Measurements from ENCODE around the gene NPTN. TPM values are rescaled to one million over a fixed set of nuclear protein-coding genes. Genes with fewer than 3 reads are reported as not detected.

Gene NPTN
- total and polyA plus RNA-seq, 12 donors: 89.9 to 212 (median 186) TPM

DNA sequence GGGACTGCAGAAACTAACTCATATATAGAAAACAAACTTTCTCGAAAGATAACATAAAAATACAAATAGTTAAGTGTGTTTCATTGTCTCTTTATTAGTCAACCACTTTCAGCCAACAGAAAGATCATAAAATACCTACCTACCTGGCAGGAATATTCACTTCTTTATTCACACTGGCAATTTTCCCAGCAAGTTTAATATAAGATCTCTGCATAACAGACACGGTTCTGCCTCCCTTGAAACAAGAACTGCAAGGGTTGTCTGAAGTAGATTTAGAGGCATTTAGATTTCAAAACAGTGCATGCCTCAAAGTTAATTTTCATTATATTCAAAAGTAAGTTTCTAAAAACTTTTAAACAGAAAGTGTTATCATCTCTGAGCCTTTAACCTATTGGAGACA, 7.1 kb downstream of the NPTN start:
- Histone ChIP-seq H3K4me1 (peaks cover 11 to 99% (median 88%) of the 10 kb centered on the region in 9 donors), H3K36me3 (no peaks in the 10 kb centered on the region), H3K27me3 (no peaks in the 10 kb centered on the region), H3K4me3 (no peak overlapping the region), H3K9me3 (no peaks in the 10 kb centered on the region), H3K27ac (peak overlapping the region in 1 of 10 donors; percentile 3)
- ATAC-seq (no peak), DNase-seq (no peak)
- TF ChIP-seq, protein P1, sequence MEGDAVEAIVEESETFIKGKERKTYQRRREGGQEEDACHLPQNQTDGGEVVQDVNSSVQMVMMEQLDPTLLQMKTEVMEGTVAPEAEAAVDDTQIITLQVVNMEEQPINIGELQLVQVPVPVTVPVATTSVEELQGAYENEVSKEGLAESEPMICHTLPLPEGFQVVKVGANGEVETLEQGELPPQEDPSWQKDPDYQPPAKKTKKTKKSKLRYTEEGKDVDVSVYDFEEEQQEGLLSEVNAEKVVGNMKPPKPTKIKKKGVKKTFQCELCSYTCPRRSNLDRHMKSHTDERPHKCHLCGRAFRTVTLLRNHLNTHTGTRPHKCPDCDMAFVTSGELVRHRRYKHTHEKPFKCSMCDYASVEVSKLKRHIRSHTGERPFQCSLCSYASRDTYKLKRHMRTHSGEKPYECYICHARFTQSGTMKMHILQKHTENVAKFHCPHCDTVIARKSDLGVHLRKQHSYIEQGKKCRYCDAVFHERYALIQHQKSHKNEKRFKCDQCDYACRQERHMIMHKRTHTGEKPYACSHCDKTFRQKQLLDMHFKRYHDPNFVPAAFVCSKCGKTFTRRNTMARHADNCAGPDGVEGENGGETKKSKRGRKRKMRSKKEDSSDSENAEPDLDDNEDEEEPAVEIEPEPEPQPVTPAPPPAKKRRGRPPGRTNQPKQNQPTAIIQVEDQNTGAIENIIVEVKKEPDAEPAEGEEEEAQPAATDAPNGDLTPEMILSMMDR (IDR thresholded peaks at IDR 0.05): no peak
- intact Hi-C loops (cut with DNase I): no loop called here
- WGBS, 2 donors: 55 to 58% methylated on average over 2 of the region's 2 CpGs

DNA sequence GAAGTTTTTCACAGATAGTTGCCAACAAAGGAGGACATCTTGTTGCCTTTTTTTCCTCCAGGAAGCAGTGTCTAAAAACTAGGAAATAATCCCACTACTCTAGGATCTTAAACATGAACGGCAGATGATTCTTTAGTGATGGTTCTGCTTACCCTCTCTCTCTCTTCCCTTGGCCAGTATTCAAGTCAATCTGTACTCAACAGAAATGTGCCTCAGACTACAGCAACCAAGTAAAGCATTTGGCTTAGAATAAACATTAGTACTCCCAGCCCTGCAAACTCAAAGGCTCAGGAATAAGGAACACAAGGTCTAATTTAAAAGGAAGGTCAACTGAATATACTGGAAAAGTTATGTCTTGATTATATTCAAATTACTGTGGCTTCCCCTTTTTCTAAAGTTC, 8.7 kb downstream of the NPTN start:
- DNase-seq (no peak), ATAC-seq (peak in 3 of 8 donors; percentile 47 to 67 (median 63))
- intact Hi-C loops (cut with DNase I): no loop called here
- Histone ChIP-seq H3K4me1 (peaks cover 11 to 99% (median 87%) of the 10 kb centered on the region in 9 donors), H3K27ac (peak overlapping the region in 2 of 10 donors; percentile 5 to 15), H3K4me3 (no peak overlapping the region), H3K36me3 (no peaks in the 10 kb centered on the region), H3K27me3 (no peaks in the 10 kb centered on the region), H3K9me3 (no peaks in the 10 kb centered on the region)
- 3 to 6% methylated on average over 1 of the region's 1 CpG for WGBS, 2 donors
- TF ChIP-seq, protein P1 (IDR thresholded peaks at IDR 0.05): no peak

GRCh38 chr15:73621286-73621826, 11.8 kb downstream of the NPTN start:
- no peak overlapping the region for H3K27ac ChIP-seq
- H3K27me3 ChIP-seq: no peaks in the 10 kb centered on the region
- ATAC-seq (no peak), DNase-seq (no peak)
- intact Hi-C loops (cut with DNase I): no loop called here
- TF ChIP-seq, protein P1 (IDR thresholded peaks at IDR 0.05): no peak
- H3K4me1 ChIP-seq: peaks cover 6 to 97% (median 66%) of the 10 kb centered on the region in 9 donors
- no peaks in the 10 kb centered on the region for H3K9me3 ChIP-seq
- H3K36me3 ChIP-seq: peaks cover 0 to 8% (median 0%) of the 10 kb centered on the region in 9 donors
- no peak overlapping the region for H3K4me3 ChIP-seq

DNA sequence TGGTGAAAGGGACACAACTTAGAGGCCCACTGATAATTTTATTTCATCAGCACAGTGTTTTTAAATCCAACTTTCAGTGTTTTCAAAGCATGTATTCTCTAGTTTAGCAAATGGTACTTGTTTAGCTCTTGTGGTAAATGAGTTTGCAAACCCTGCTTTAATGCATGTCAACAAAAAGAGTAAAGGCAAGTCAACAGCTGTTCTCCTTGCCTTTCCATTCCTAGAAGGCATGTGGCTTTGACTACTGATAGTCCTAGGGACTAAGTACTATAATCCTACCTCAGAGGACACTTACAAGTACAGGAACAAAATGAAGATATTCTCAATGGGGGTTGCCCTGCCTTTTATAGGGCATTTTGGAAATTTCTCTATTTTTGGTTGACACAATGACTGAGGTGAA, 13.1 kb downstream of the NPTN start:
- Histone ChIP-seq H3K36me3 (peaks cover 0 to 8% (median 0%) of the 10 kb centered on the region in 9 donors), H3K4me3 (no peak overlapping the region), H3K4me1 (peaks cover 4 to 97% (median 64%) of the 10 kb centered on the region in 9 donors), H3K27me3 (no peaks in the 10 kb centered on the region), H3K27ac (no peak overlapping the region), H3K9me3 (no peaks in the 10 kb centered on the region)
- DNase-seq (no peak), ATAC-seq (no peak)
- intact Hi-C loops (cut with DNase I): no loop called here
- TF ChIP-seq, protein P1 (IDR thresholded peaks at IDR 0.05): no peak
